ENCODE measurements around the gene ZNF678.

DNA sequence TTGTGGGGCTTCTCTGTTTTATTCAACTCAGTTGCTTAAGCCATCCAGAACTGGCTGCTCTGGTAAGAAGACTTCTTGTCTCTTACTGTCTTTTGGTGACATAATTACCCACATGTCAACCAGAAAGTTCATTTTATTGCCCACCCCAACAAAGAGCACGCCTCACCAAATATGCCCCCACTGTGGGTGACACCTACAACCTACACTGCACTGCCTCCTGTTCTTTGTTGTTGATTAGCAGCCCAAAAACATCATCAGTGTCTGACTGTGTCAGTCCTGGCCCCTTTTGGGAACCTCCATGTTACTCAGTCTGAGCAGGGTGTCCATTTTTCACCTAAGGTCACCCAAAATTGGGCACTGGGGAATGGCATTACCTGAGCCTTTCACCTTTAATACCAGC, 49.3 kb downstream of the ZNF678 start:
- TF ChIP-seq FOXA1 (IDR thresholded peaks at IDR 0.05) (no peak), FOXK2 (IDR thresholded peaks at IDR 0.05) (no peak), ELF4 (IDR thresholded peaks at IDR 0.05) (no peak), SP1 (IDR thresholded peaks at IDR 0.05) (no peak), SUZ12 (IDR thresholded peaks at IDR 0.05) (no peak), BHLHE40 (IDR thresholded peaks at IDR 0.05; ENCODE audit: borderline replicate concordance) (no peak), NFRKB (IDR thresholded peaks at IDR 0.05) (no peak)
